Measurements from ENCODE around the gene PIAS1.

The PIAS1 gene

DNA sequence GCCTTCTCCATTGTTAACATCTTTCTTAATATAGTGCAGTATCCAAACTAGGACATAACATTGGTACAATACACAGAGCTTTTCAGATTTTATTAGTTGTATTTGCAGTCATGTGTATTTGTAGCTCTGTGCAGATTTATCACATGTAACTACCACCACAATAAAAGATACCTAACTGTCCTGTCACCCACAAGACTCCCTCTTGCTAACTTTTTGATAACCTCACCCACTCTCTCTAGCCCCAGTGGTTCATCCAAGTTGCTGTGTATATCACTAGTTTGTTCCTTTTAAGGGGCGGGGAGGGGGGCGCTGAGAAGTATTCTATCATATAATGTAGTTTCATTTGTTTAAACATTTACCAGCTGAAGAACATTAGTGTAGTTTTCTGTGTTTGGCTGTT is 46.1 kb downstream of the PIAS1 start:
- TF ChIP-seq REST (IDR thresholded peaks at IDR 0.05; ENCODE audit: insufficient replicate concordance, low read depth) (no peak), POLR2AphosphoS5 (IDR thresholded peaks at IDR 0.05; ENCODE audit: low read depth) (no peak), GABPA (IDR thresholded peaks at IDR 0.05; ENCODE audit: low read depth) (no peak), SPI1 (IDR thresholded peaks at IDR 0.05; ENCODE audit: borderline replicate concordance, low read depth) (no peak)
- TF ChIP-seq, protein P1, sequence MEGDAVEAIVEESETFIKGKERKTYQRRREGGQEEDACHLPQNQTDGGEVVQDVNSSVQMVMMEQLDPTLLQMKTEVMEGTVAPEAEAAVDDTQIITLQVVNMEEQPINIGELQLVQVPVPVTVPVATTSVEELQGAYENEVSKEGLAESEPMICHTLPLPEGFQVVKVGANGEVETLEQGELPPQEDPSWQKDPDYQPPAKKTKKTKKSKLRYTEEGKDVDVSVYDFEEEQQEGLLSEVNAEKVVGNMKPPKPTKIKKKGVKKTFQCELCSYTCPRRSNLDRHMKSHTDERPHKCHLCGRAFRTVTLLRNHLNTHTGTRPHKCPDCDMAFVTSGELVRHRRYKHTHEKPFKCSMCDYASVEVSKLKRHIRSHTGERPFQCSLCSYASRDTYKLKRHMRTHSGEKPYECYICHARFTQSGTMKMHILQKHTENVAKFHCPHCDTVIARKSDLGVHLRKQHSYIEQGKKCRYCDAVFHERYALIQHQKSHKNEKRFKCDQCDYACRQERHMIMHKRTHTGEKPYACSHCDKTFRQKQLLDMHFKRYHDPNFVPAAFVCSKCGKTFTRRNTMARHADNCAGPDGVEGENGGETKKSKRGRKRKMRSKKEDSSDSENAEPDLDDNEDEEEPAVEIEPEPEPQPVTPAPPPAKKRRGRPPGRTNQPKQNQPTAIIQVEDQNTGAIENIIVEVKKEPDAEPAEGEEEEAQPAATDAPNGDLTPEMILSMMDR (IDR thresholded peaks at IDR 0.05; ENCODE audit: insufficient read depth, low read length): no peak
- no peak for DNase-seq (ENCODE audit: low read depth in 1 of 2, low spot score in 1 of 2)
- Histone ChIP-seq H3K27ac (replicated peaks) (no peak overlapping the region), H3K4me3 (replicated peaks; ENCODE audit: insufficient read depth, low read length) (no peak overlapping the region), H3K27me3 (ENCODE audit: insufficient read depth, poor library complexity, severe bottlenecking) (no peaks in the 10 kb centered on the region)

- H3K27me3 ChIP-seq (ENCODE audit: insufficient read depth, poor library complexity, severe bottlenecking): no peaks in the 10 kb centered on the region
- DNase-seq (ENCODE audit: low read depth in 1 of 2, low spot score in 1 of 2): no peak
- no peak overlapping the region for H3K27ac ChIP-seq (replicated peaks)
- H3K4me3 ChIP-seq (replicated peaks; ENCODE audit: insufficient read depth, low read length): no peak overlapping the region
- no peak for TF ChIP-seq REST (IDR thresholded peaks at IDR 0.05; ENCODE audit: insufficient replicate concordance, low read depth)
- TF ChIP-seq POLR2AphosphoS5 (IDR thresholded peaks at IDR 0.05; ENCODE audit: low read depth): no peak
- TF ChIP-seq GABPA (IDR thresholded peaks at IDR 0.05; ENCODE audit: low read depth): no peak
- no peak for TF ChIP-seq SPI1 (IDR thresholded peaks at IDR 0.05; ENCODE audit: borderline replicate concordance, low read depth)
- TF ChIP-seq, protein P1 (IDR thresholded peaks at IDR 0.05; ENCODE audit: insufficient read depth, low read length): no peak
Observed at GRCh38 chr15:68103603-68104002, 49.5 kb downstream of the PIAS1 start.

GRCh38 chr15:68106656-68107055 is 52.5 kb downstream of the PIAS1 start:
- DNase-seq (ENCODE audit: low read depth in 1 of 2, low spot score in 1 of 2): no peak
- Histone ChIP-seq H3K27me3 (ENCODE audit: insufficient read depth, poor library complexity, severe bottlenecking) (no peaks in the 10 kb centered on the region), H3K4me3 (replicated peaks; ENCODE audit: insufficient read depth, low read length) (no peak overlapping the region), H3K27ac (replicated peaks) (no peak overlapping the region)
- TF ChIP-seq SPI1 (IDR thresholded peaks at IDR 0.05; ENCODE audit: borderline replicate concordance, low read depth) (no peak), GABPA (IDR thresholded peaks at IDR 0.05; ENCODE audit: low read depth) (no peak), POLR2AphosphoS5 (IDR thresholded peaks at IDR 0.05; ENCODE audit: low read depth) (no peak), REST (IDR thresholded peaks at IDR 0.05; ENCODE audit: insufficient replicate concordance, low read depth) (no peak)
- TF ChIP-seq, protein P1 (IDR thresholded peaks at IDR 0.05; ENCODE audit: insufficient read depth, low read length): no peak
